OCI-LY7 (cell line): ENCODE results near the gene C12orf42.

Source experiments
- CTCF ChIP-seq: fragments of 200-600 bp; sonication (generic); conservative IDR thresholded peaks from 2 replicates; pipeline ENCODE4 v1.5.1; 2014; ENCODE audit warnings: mild to moderate bottlenecking, antibody characterized with exemption, low read length, moderate library complexity, mixed read lengths
- EZH2phosphoT487 ChIP-seq: fragments of 200-600 bp; sonication (generic); IDR thresholded peaks from 2 replicates; pipeline ENCODE4 v1.6.1; 2018; ENCODE audit warnings: low read depth, borderline replicate concordance, mild to moderate bottlenecking, mixed run types, antibody characterized with exemption, low read length, moderate library complexity, mixed read lengths

- TF ChIP-seq CTCF = no peak
- TF ChIP-seq EZH2phosphoT487 = no peak
These were observed 141.9 kb downstream of the C12orf42 start for GRCh38 chr12:103353913-103354312.
